Upper lobe of right lung (tissue), 1 donor: ENCODE measurements around the gene CIT. TPM values are rescaled to one million over a fixed set of nuclear protein-coding genes. Genes with fewer than 3 reads are reported as not detected.
A peak's percentile ranks its signal among the peaks of the same experiment; 100 is the strongest.

Experiments used
- ATAC-seq: fragments of 200-7000 bp; cut with Tn5 transposase; one replicate; pipeline ENCODE4 v1.9.1; 2020; ENCODE audit warnings: mild to moderate bottlenecking, moderate library complexity
- DNase-seq: peaks from one replicate; pipeline ENCODE4 v3.0.0-alpha.2; 2020
- H3K27ac ChIP-seq: fragments of 200-600 bp; one replicate; pipeline ENCODE4 v1.8.0; 2022
- H3K27me3 ChIP-seq: fragments of 200-600 bp; one replicate; pipeline ENCODE4 v1.8.0; 2022; ENCODE audit warnings: mild to moderate bottlenecking
- H3K36me3 ChIP-seq: fragments of 200-600 bp; one replicate; pipeline ENCODE4 v1.8.0; 2022
- H3K4me1 ChIP-seq: fragments of 200-600 bp; one replicate; pipeline ENCODE4 v1.8.0; 2022
- H3K4me3 ChIP-seq: fragments of 200-600 bp; one replicate; pipeline ENCODE4 v1.8.0; 2022; ENCODE audit warnings: mild to moderate bottlenecking
- H3K9me3 ChIP-seq: fragments of 200-600 bp; one replicate; pipeline ENCODE4 v1.8.0; 2022
- intact Hi-C: fragments of 100-400 bp; cut with DNase I; formaldehyde crosslinking; loops from one replicate; pipeline ENCODE4 v1.11.0; 2022
- total RNA-seq: library from RNA; stranded (reverse); fragmentation: NEBNext Ultra II Directional; extraction: Animal tissue kit (Norgen Biotek cat#: 25700); gene quantifications from one replicate; pipeline ENCODE4 v1.2.1, GENCODE V29; 2021
- TF ChIP-seq, protein P1 (sequence below): fragments of 200-600 bp; IDR thresholded peaks from one replicate; pipeline ENCODE4 v1.8.0; 2022; ENCODE audit warnings: antibody characterized with exemption
- donor health status: DM: no; HTN: yes; CAD: no; lungs with severe emphysema.

CIT gene
- total RNA-seq, 1 donor from 2014 or later: 6.8 TPM

GRCh38 chr12:119725523-119725922 lies 151.6 kb downstream of the CIT start:
- Histone ChIP-seq H3K27ac (no peak overlapping the region), H3K9me3 (no peaks in the 10 kb centered on the region), H3K4me3 (no peak overlapping the region), H3K4me1 (no peaks in the 10 kb centered on the region), H3K27me3 (no peaks in the 10 kb centered on the region), H3K36me3 (no peaks in the 10 kb centered on the region)
- intact Hi-C loops: no loop called here
- TF ChIP-seq, protein P1, sequence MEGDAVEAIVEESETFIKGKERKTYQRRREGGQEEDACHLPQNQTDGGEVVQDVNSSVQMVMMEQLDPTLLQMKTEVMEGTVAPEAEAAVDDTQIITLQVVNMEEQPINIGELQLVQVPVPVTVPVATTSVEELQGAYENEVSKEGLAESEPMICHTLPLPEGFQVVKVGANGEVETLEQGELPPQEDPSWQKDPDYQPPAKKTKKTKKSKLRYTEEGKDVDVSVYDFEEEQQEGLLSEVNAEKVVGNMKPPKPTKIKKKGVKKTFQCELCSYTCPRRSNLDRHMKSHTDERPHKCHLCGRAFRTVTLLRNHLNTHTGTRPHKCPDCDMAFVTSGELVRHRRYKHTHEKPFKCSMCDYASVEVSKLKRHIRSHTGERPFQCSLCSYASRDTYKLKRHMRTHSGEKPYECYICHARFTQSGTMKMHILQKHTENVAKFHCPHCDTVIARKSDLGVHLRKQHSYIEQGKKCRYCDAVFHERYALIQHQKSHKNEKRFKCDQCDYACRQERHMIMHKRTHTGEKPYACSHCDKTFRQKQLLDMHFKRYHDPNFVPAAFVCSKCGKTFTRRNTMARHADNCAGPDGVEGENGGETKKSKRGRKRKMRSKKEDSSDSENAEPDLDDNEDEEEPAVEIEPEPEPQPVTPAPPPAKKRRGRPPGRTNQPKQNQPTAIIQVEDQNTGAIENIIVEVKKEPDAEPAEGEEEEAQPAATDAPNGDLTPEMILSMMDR: no peak
- ATAC-seq (no peak), DNase-seq (no peak)

DNA sequence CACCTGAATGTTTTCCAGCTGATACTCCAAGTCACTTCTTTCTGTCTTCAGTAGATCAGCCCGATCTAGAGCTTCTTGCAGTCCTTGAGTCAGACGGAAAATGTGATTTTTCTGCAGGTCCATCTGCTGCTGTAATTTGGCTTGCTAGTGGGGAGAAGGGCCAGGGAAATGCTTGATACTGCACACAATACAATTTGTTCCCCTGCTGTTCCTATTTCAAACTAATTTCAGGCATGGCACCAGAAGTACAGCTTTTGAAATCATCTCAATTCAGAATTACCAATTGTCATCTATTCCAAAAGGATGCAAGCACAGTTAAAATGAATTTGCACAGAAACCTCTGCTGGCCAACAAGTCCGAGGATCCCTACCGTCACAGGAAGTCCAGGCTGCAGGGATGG lies 155.8 kb downstream of the CIT start:
- TF ChIP-seq, protein P1: no peak
- no peaks in the 10 kb centered on the region for H3K27me3 ChIP-seq
- intact Hi-C loops: no loop called here
- H3K27ac ChIP-seq: no peak overlapping the region
- no peak for DNase-seq
- H3K9me3 ChIP-seq: no peaks in the 10 kb centered on the region
- no peaks in the 10 kb centered on the region for H3K36me3 ChIP-seq
- no peak overlapping the region for H3K4me3 ChIP-seq
- peaks cover 5% of the 10 kb centered on the region for H3K4me1 ChIP-seq
- no peak for ATAC-seq

DNA sequence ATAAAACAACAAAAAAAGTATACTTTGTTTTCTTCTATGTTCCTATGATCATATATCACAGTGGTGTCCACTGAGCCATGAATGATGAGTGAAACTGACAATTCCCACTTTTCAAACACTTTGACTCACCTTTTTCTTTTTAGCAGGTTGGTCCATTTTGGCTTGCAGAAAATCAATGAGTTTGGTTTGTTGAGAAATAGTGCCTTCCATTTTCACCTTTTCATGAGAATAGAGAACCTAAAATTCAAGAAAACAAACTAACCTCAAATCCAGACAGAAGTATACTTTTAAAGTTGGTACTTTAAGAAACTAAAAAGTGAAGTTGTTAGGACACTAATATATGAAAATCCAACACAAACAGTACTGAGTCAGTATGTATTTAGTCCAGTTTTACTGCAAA lies 156.8 kb downstream of the CIT start:
- Histone ChIP-seq H3K36me3 (no peaks in the 10 kb centered on the region), H3K9me3 (no peaks in the 10 kb centered on the region), H3K27ac (no peak overlapping the region), H3K27me3 (no peaks in the 10 kb centered on the region), H3K4me1 (peaks cover 14% of the 10 kb centered on the region), H3K4me3 (no peak overlapping the region)
- TF ChIP-seq, protein P1: no peak
- DNase-seq (no peak), ATAC-seq (no peak)
- intact Hi-C loops: no loop called here

DNA sequence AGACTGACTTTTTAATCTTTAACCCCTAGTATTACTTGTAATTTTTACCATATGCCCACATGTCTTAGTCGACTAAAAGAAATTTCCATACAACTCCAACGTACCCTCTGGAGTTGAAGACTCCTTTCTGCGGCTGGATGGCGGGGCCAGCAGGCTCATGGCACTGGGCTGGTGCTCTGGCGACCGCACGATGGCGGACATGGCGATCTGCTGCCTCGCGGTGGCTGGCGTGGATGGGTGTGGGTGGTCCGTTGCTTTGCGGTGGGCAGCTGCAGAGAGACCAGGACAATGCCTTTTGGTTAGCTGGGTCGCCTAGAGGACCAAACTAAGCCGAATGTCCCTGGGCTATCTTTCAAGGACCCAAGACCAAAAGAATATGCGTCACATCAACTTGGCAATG lies 159.0 kb downstream of the CIT start:
- TF ChIP-seq, protein P1: no peak
- no peaks in the 10 kb centered on the region for H3K27me3 ChIP-seq
- no peak overlapping the region for H3K27ac ChIP-seq
- ATAC-seq: no peak
- no peaks in the 10 kb centered on the region for H3K36me3 ChIP-seq
- DNase-seq: no peak
- no peaks in the 10 kb centered on the region for H3K9me3 ChIP-seq
- H3K4me1 ChIP-seq: peaks cover 15% of the 10 kb centered on the region
- intact Hi-C loops: no loop called here
- no peak overlapping the region for H3K4me3 ChIP-seq

- ATAC-seq (no peak), DNase-seq (no peak)
- Histone ChIP-seq H3K4me1 (peaks cover 21% of the 10 kb centered on the region), H3K27me3 (no peaks in the 10 kb centered on the region), H3K36me3 (no peaks in the 10 kb centered on the region), H3K9me3 (no peaks in the 10 kb centered on the region), H3K27ac (peak overlapping the region; percentile 74), H3K4me3 (no peak overlapping the region)
- TF ChIP-seq, protein P1: no peak
- intact Hi-C loops: no loop called here
Measured at GRCh38 chr12:119715268-119715620, 161.9 kb downstream of the CIT start.

DNA sequence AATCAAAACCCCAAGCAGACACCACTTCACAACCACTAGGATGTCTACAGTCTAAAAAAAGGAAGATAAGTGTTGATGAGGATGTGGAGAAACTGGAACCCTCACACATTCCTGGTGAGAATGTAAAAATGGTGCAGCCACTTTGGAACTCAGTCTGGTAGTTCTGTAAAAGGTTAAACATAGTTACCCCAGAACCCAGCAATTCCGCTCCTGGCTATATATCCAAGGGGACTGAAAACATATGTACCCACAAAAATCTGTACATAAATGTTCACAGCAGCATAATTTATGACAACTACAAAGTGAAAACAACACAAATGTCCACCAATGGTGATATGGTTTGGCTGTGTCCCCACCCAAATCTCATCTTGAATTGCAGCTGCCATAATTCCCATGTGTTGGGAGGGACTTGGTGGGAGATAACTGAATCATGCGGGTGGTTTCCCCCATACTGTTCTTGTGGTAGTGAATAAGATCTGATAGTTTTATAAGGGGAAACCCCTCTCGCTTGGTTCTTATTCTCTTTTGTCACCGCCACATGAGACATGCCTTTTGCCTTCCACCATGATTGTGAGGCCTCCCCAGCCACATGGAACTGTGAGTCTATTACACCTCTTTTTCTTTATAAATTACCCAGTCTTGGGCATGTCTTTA lies 162.4 kb downstream of the CIT start:
- intact Hi-C loops: no loop called here
- TF ChIP-seq, protein P1: no peak
- peaks cover 24% of the 10 kb centered on the region for H3K4me1 ChIP-seq

More for the DNA sequence above, 162.4 kb downstream of the CIT start:
- Histone ChIP-seq H3K27me3 (no peaks in the 10 kb centered on the region), H3K9me3 (no peaks in the 10 kb centered on the region), H3K27ac (no peak overlapping the region), H3K4me3 (no peak overlapping the region), H3K36me3 (no peaks in the 10 kb centered on the region)
- DNase-seq (no peak), ATAC-seq (no peak)
